Endothelial cell (in vitro differentiated cells): ENCODE results near the gene SIRPA. TPM values are rescaled to one million over a fixed set of nuclear protein-coding genes. Genes with fewer than 3 reads are reported as not detected.
A peak's percentile ranks its signal among the peaks of the same experiment; 100 is the strongest.

Experiments
- DNase-seq: peaks from one replicate; pipeline ENCODE4 v3.0.0; 2021; ENCODE audit warnings: low spot score
- H3K27ac Mint-ChIP-seq: one replicate; pipeline ENCODE4 v1.8.0; 2021; ENCODE audit warnings: mixed read lengths, inconsistent platforms; ENCODE audit not compliant: unreplicated experiment
- H3K27me3 Mint-ChIP-seq: one replicate; pipeline ENCODE4 v1.8.0; 2021; ENCODE audit warnings: mild to moderate bottlenecking, moderate library complexity, mixed read lengths, inconsistent platforms; ENCODE audit not compliant: unreplicated experiment
- H3K36me3 Mint-ChIP-seq: one replicate; pipeline ENCODE4 v1.8.0; 2021; ENCODE audit warnings: mild to moderate bottlenecking, low read depth, mixed read lengths, inconsistent platforms; ENCODE audit not compliant: unreplicated experiment
- H3K4me1 Mint-ChIP-seq: one replicate; pipeline ENCODE4 v1.8.0; 2021; ENCODE audit warnings: mild to moderate bottlenecking, mixed read lengths, inconsistent platforms; ENCODE audit not compliant: unreplicated experiment
- H3K4me3 Mint-ChIP-seq: one replicate; pipeline ENCODE4 v1.8.0; 2021; ENCODE audit warnings: mild to moderate bottlenecking, mixed read lengths, inconsistent platforms; ENCODE audit not compliant: unreplicated experiment
- H3K9me3 Mint-ChIP-seq: one replicate; pipeline ENCODE4 v1.8.0; 2021; ENCODE audit warnings: mixed read lengths, inconsistent platforms; ENCODE audit not compliant: unreplicated experiment
- CTCF ChIP-seq: fragments of 200-600 bp; sonication (generic); IDR thresholded peaks from one replicate; pipeline ENCODE4 v1.5.0; 2021; ENCODE audit warnings: antibody characterized with exemption; ENCODE audit not compliant: unreplicated experiment
- total RNA-seq: library from RNA; stranded (reverse); fragmentation: NEBNext Ultra II Directional; extraction: Animal tissue kit (Norgen Biotek cat#: 25700); gene quantifications from one replicate; pipeline ENCODE4 v1.2.1, GENCODE V29; 2021; ENCODE audit not compliant: unreplicated experiment

Gene SIRPA
- total RNA-seq, 1 donor from 2014 or later: 132 TPM

- no peak for TF ChIP-seq CTCF
- Mint-ChIP-seq H3K4me3 (peak overlapping the region; percentile 24), H3K4me1 (peaks cover 69% of the 10 kb centered on the region), H3K27me3 (peaks cover 7% of the 10 kb centered on the region), H3K27ac (no peak overlapping the region), H3K9me3 (no peaks in the 10 kb centered on the region), H3K36me3 (peaks cover 42% of the 10 kb centered on the region)
- no peak for DNase-seq
Measured at GRCh38 chr20:1902188-1902587, 7.0 kb downstream of the SIRPA start.

DNA sequence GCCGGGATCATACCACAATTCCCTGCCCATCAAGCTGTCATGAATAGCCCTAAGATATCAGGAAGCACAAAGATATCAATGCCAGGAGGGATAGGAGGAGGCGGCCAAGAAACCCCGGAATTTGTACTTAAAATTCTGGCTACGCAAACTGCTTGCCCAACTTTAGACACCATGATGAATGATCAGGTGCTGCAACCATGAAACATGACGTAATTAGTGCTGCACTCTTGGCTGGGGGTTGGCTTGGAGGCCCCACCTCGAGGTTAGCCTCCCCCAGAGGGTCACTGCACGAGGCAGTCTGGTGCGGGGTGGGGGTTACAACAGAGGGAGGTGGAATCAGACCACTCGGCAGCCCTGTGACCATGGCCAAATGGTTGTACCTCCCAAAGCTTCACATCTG lies 8.9 kb downstream of the SIRPA start:
- Mint-ChIP-seq H3K36me3 (peaks cover 42% of the 10 kb centered on the region), H3K4me1 (peaks cover 61% of the 10 kb centered on the region), H3K9me3 (no peaks in the 10 kb centered on the region), H3K27ac (no peak overlapping the region), H3K27me3 (peaks cover 7% of the 10 kb centered on the region), H3K4me3 (peak overlapping the region; percentile 16)
- DNase-seq: no peak
- TF ChIP-seq CTCF: no peak

DNA sequence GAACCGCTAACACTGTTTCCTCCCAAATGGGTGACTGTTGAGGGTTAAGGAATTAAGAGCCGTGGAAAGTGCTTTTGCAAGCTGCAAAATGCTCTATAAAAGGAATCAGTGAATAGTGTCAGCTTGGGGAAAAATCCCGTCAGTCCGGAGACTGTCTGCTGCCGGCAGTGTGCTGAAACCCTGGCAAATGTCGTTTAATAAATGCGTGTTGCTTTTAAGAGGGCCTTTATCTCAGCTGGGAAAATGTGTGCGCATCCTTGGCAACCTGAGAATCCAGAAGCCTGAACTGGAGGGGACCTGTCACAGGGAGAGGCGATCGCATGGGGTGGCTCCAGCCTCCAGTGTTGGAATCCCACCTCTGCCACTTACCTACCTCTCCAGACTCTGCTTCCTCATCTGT lies 9.8 kb downstream of the SIRPA start:
- Mint-ChIP-seq H3K4me1 (peaks cover 55% of the 10 kb centered on the region), H3K27ac (no peak overlapping the region), H3K27me3 (peaks cover 5% of the 10 kb centered on the region), H3K9me3 (no peaks in the 10 kb centered on the region), H3K36me3 (peaks cover 37% of the 10 kb centered on the region), H3K4me3 (no peak overlapping the region)
- no peak for DNase-seq
- TF ChIP-seq CTCF: no peak

DNA sequence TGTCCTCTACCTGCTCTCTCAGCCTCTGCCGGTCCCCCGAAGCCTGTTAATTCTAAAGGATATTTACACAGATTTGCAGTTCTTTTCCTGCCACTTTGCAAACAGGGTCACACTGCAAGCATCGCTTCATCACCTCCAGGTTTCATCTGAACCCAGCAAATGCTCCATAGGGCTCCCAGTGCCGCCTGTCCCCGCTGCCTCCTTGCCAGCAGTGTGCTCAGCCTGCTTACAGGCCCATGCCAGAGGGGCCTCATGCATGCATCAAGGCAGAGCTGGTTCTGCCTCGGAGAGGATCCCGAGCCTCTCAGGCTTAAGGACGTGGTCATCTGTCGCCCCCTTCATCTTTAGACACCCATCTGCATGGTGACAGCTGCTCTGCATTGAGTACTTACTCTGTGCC lies 10.5 kb downstream of the SIRPA start:
- H3K27me3 Mint-ChIP-seq: peaks cover 7% of the 10 kb centered on the region
- no peak for TF ChIP-seq CTCF
- peaks cover 37% of the 10 kb centered on the region for H3K36me3 Mint-ChIP-seq
- H3K27ac Mint-ChIP-seq: peak overlapping the region; percentile 77
- H3K9me3 Mint-ChIP-seq: no peaks in the 10 kb centered on the region
- no peak for DNase-seq
- peak overlapping the region; percentile 3 for H3K4me3 Mint-ChIP-seq
- H3K4me1 Mint-ChIP-seq: peaks cover 52% of the 10 kb centered on the region

- Mint-ChIP-seq H3K36me3 (peaks cover 37% of the 10 kb centered on the region), H3K4me3 (peak overlapping the region; percentile 19), H3K27me3 (peaks cover 7% of the 10 kb centered on the region), H3K27ac (peak overlapping the region; percentile 77), H3K9me3 (no peaks in the 10 kb centered on the region), H3K4me1 (peaks cover 48% of the 10 kb centered on the region)
- DNase-seq: no peak
- TF ChIP-seq CTCF: no peak
Measured at GRCh38 chr20:1906361-1907051, 11.3 kb downstream of the SIRPA start.
